HK-2 (cell line): ENCODE measurements around the gene LRIT1.

Experiments used
- DNase-seq: peaks from one replicate; pipeline ENCODE4 v3.0.0-alpha.2; 2018; ENCODE audit not compliant: unreplicated experiment

Gene LRIT1

GRCh38 chr10:84254552-84255478 lies 13.5 kb upstream of the LRIT1 start:
- DNase-seq = no peak

- no peak for DNase-seq
Measured at GRCh38 chr10:84248794-84249193, 7.4 kb upstream of the LRIT1 start.

- DNase-seq = no peak
Measured at GRCh38 chr10:84247496-84247895, 6.2 kb upstream of the LRIT1 start.

GRCh38 chr10:84244651-84245270 lies 3.4 kb upstream of the LRIT1 start, which contains the start of gene RGR:
Gene RGR (plus strand): TSS chr10:84245053. CDS start chr10:84245091, 38 bp downstream.
- no peak for DNase-seq

- DNase-seq = no peak
Measured at GRCh38 chr10:84243759-84244158, 2.4 kb upstream of the LRIT1 start.

GRCh38 chr10:84238909-84239308 lies 2.4 kb downstream of the LRIT1 start:
- no peak for DNase-seq

- no peak for DNase-seq
Measured at GRCh38 chr10:84237199-84238051, 3.9 kb downstream of the LRIT1 start.

- no peak for DNase-seq
Measured at GRCh38 chr10:84236807-84237198, 4.5 kb downstream of the LRIT1 start.

GRCh38 chr10:84235096-84235495 lies 6.2 kb downstream of the LRIT1 start:
- DNase-seq = no peak

- DNase-seq = no peak
Measured at GRCh38 chr10:84234479-84234878, 6.9 kb downstream of the LRIT1 start.

- no peak for DNase-seq
Measured at GRCh38 chr10:84233940-84234339, 7.4 kb downstream of the LRIT1 start.

GRCh38 chr10:84232376-84232775 lies 9.0 kb downstream of the LRIT1 start:
- DNase-seq = no peak

- no peak for DNase-seq
Measured at GRCh38 chr10:84230359-84230758, 11.0 kb downstream of the LRIT1 start.

GRCh38 chr10:84227810-84228209 lies 13.5 kb downstream of the LRIT1 start:
- DNase-seq = no peak

- DNase-seq = no peak
Measured at GRCh38 chr10:84226616-84227015, 14.7 kb downstream of the LRIT1 start.

- DNase-seq = no peak
Measured at GRCh38 chr10:84225427-84226173, 15.7 kb downstream of the LRIT1 start, which contains the start of gene LRIT2. Gene LRIT2 (minus strand): TSS chr10:84225544. CDS start chr10:84225520, 24 bp downstream.

- DNase-seq = no peak
Measured at GRCh38 chr10:84224411-84225028, 16.8 kb downstream of the LRIT1 start.

- no peak for DNase-seq
Measured at GRCh38 chr10:84221916-84222315, 19.4 kb downstream of the LRIT1 start.

- no peak for DNase-seq
Measured at GRCh38 chr10:84217746-84218145, 23.6 kb downstream of the LRIT1 start.

- no peak for DNase-seq
Measured at GRCh38 chr10:84216834-84217233, 24.5 kb downstream of the LRIT1 start.
